ENCODE results near the gene RHBDF2.
"Not testable (repeated sequence)": the region's sequence is repeated elsewhere in the genome, so short reads cannot be mapped to it uniquely, and the experiment has no call there.

GRCh38 chr17:76508472-76509063, 7.3 kb upstream of the RHBDF2 start:
- TF ChIP-seq, protein P1, sequence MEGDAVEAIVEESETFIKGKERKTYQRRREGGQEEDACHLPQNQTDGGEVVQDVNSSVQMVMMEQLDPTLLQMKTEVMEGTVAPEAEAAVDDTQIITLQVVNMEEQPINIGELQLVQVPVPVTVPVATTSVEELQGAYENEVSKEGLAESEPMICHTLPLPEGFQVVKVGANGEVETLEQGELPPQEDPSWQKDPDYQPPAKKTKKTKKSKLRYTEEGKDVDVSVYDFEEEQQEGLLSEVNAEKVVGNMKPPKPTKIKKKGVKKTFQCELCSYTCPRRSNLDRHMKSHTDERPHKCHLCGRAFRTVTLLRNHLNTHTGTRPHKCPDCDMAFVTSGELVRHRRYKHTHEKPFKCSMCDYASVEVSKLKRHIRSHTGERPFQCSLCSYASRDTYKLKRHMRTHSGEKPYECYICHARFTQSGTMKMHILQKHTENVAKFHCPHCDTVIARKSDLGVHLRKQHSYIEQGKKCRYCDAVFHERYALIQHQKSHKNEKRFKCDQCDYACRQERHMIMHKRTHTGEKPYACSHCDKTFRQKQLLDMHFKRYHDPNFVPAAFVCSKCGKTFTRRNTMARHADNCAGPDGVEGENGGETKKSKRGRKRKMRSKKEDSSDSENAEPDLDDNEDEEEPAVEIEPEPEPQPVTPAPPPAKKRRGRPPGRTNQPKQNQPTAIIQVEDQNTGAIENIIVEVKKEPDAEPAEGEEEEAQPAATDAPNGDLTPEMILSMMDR (IDR thresholded peaks at IDR 0.05): not testable (repeated sequence)
- TF ChIP-seq POLR2A (IDR thresholded peaks at IDR 0.05): not testable (repeated sequence)
